ENCODE measurements around the gene STPG3.

DNA sequence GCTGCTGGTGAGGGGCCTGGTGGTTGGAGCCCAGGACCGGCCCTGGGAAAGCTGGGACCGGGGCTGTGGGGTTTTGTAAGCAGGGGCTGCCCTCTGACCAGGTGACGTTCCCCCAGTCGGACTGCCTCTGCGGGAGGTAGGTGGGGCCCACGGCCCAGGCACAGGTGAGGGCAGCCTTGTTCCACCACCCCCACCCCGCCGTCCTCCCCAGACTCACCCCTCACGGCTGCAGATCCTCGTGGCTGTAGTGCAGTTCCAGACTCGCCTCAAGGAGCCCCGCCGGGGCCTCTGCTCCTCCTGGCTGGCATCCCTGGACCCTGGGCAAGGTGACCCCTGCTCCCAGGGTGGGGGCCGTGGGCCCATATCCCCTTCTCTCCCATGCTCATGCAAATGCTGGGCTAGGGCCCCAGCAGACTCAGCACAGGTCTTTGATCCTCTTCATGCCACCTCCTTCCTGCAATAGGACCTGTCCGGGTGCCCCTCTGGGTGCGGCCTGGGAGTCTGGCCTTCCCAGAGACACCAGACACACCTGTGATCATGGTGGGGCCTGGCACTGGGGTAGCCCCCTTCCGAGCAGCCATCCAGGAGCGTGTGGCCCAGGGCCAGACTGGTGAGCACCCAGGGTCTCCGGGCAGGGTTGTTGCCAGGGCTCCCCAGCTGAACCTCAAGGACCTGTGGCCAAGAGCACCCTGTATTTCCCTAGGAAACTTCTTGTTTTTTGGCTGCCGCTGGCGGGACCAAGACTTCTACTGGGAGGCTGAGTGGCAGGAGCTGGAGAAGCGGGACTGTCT lies 35.7 kb upstream of the STPG3 start:
- TF ChIP-seq SRF (IDR thresholded peaks at IDR 0.05; ENCODE audit: low read depth, low read length) (no peak), FOXC1 (CRISPR knock-in tag; IDR thresholded peaks at IDR 0.05; ENCODE audit: borderline replicate concordance) (no peak), RFX5 (IDR thresholded peaks at IDR 0.05; ENCODE audit: low read depth, low read length) (no peak), SIN3A (IDR thresholded peaks at IDR 0.05; ENCODE audit: borderline replicate concordance, low read depth, low read length) (no peak), KMT2B (CRISPR knock-in tag; IDR thresholded peaks at IDR 0.05) (no peak), EP300 (IDR thresholded peaks at IDR 0.05; ENCODE audit: low read depth in 2 of 2, low read length in 2 of 2) (no peak), EP300 (CRISPR knock-in tag; IDR thresholded peaks at IDR 0.05; ENCODE audit: borderline replicate concordance) (no peak), HDAC6 (IDR thresholded peaks at IDR 0.05; ENCODE audit: low read depth, low read length) (no peak), ASH2L (IDR thresholded peaks at IDR 0.05; ENCODE audit: insufficient read length, low read depth, low read length) (no peak), POLR2AphosphoS5 (IDR thresholded peaks at IDR 0.05; ENCODE audit: low read depth, low read length) (no peak)
- TF ChIP-seq, protein P1, sequence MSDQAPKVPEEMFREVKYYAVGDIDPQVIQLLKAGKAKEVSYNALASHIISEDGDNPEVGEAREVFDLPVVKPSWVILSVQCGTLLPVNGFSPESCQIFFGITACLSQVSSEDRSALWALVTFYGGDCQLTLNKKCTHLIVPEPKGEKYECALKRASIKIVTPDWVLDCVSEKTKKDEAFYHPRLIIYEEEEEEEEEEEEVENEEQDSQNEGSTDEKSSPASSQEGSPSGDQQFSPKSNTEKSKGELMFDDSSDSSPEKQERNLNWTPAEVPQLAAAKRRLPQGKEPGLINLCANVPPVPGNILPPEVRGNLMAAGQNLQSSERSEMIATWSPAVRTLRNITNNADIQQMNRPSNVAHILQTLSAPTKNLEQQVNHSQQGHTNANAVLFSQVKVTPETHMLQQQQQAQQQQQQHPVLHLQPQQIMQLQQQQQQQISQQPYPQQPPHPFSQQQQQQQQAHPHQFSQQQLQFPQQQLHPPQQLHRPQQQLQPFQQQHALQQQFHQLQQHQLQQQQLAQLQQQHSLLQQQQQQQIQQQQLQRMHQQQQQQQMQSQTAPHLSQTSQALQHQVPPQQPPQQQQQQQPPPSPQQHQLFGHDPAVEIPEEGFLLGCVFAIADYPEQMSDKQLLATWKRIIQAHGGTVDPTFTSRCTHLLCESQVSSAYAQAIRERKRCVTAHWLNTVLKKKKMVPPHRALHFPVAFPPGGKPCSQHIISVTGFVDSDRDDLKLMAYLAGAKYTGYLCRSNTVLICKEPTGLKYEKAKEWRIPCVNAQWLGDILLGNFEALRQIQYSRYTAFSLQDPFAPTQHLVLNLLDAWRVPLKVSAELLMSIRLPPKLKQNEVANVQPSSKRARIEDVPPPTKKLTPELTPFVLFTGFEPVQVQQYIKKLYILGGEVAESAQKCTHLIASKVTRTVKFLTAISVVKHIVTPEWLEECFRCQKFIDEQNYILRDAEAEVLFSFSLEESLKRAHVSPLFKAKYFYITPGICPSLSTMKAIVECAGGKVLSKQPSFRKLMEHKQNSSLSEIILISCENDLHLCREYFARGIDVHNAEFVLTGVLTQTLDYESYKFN (CRISPR knock-in tag; conservative IDR thresholded peaks at IDR 0.05): no peak
- TF ChIP-seq, protein P2, sequence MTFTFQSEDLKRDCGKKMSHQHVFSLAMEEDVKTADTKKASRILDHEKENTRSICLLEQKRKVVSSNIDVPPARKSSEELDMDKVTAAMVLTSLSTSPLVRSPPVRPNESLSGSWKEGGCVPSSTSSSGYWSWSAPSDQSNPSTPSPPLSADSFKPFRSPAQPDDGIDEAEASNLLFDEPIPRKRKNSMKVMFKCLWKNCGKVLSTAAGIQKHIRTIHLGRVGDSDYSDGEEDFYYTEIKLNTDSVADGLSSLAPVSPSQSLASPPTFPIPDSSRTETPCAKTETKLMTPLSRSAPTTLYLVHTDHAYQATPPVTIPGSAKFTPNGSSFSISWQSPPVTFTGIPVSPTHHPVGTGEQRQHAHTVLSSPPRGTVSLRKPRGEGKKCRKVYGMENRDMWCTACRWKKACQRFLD (CRISPR knock-in tag; IDR thresholded peaks at IDR 0.05; ENCODE audit: borderline replicate concordance): no peak
- TF ChIP-seq, protein P3, sequence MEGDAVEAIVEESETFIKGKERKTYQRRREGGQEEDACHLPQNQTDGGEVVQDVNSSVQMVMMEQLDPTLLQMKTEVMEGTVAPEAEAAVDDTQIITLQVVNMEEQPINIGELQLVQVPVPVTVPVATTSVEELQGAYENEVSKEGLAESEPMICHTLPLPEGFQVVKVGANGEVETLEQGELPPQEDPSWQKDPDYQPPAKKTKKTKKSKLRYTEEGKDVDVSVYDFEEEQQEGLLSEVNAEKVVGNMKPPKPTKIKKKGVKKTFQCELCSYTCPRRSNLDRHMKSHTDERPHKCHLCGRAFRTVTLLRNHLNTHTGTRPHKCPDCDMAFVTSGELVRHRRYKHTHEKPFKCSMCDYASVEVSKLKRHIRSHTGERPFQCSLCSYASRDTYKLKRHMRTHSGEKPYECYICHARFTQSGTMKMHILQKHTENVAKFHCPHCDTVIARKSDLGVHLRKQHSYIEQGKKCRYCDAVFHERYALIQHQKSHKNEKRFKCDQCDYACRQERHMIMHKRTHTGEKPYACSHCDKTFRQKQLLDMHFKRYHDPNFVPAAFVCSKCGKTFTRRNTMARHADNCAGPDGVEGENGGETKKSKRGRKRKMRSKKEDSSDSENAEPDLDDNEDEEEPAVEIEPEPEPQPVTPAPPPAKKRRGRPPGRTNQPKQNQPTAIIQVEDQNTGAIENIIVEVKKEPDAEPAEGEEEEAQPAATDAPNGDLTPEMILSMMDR (CRISPR knock-in tag; IDR thresholded peaks at IDR 0.05): no peak

Data from HepG2 (cell line).